HL-60 (cell line): ENCODE data around the gene CCDC85C.

ENCODE experiments used
- DNase-seq, 2 experiments: peaks; one replicate each; pipeline ENCODE4 v3.0.0-alpha.2; 2010 to 2020; ENCODE audit warnings: low read depth in 1 of 2, low spot score in 1 of 2
- H3K27ac ChIP-seq: fragments of 250-450 bp; sonication (Bioruptor Pico); replicated peaks from 2 replicates; pipeline ENCODE4 v1.5.1; 2020; ENCODE audit warnings: mild to moderate bottlenecking, moderate library complexity
- H3K27me3 ChIP-seq: fragments of 250-450 bp; sonication (Bioruptor Pico); 2 replicates; pipeline ENCODE4 v1.5.1; 2021; ENCODE audit warnings: mild to moderate bottlenecking, moderate library complexity; ENCODE audit not compliant: insufficient read depth, poor library complexity, severe bottlenecking
- H3K4me3 ChIP-seq: replicated peaks from 2 replicates; pipeline ENCODE4 v1.5.1; 2011; ENCODE audit warnings: mild to moderate bottlenecking, control low read depth, low read length; ENCODE audit not compliant: insufficient read depth
- CTCF ChIP-seq: IDR thresholded peaks from one replicate; pipeline ENCODE4 v1.5.1; 2011; ENCODE audit warnings: low read length, control low read depth, inconsistent platforms; ENCODE audit not compliant: insufficient read depth
- GABPA ChIP-seq: IDR thresholded peaks from 2 replicates; pipeline ENCODE4 v1.6.1; 2012; ENCODE audit warnings: low read depth
- POLR2AphosphoS5 ChIP-seq: IDR thresholded peaks from 2 replicates; pipeline ENCODE4 v1.6.1; 2012; ENCODE audit warnings: low read depth
- SPI1 ChIP-seq: IDR thresholded peaks from 2 replicates; pipeline ENCODE4 v1.6.1; 2012; ENCODE audit warnings: low read depth, mild to moderate bottlenecking, borderline replicate concordance
- TF ChIP-seq, protein P1 (sequence below): IDR thresholded peaks from 2 replicates; pipeline ENCODE4 v1.6.1; 2012; ENCODE audit warnings: low read depth; ENCODE audit not compliant: insufficient replicate concordance

CCDC85C gene

DNA sequence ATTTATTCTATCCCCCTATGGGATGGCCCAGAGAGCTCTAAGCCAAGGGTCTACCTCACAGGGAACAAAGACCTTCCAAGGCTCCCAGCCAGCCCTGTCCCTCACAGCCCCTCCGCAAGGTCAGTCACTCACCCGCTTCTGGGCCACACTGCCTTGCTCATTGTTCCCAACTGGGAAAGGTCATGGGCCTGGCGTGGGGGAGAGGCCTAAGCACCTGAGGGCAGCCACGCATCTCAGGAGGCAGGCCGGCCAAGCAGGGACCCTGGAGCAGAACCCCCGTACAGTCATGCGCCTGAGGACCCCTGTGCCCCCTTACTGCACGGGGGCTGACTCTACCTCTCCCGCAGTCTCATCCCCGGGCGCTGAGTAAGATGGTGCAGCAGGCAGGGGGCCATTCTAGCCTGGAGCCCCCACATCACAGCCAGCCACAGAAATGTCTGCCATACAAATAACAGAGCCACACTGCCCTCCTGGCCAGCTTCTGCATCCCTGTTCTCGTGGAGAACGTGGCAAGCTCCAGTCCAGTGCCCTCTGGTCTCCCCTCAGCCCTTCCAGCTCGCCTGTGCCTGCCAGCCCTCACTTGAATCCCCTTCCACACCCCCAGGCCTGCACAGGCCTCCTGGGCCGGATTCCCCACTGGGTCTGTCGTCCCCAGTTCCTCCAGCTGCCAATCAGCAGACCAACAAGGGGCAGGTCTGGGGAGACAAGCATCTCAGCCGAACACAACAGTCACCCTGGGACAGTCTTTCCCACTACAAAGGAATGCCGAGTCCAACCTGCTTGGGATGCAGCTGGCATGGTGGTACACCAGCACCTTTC, 16.3 kb downstream of the CCDC85C start:
- no peak for DNase-seq
- H3K27ac ChIP-seq = no peak overlapping the region
- no peaks in the 10 kb centered on the region for H3K27me3 ChIP-seq
- H3K4me3 ChIP-seq = no peak overlapping the region
- no peak for TF ChIP-seq POLR2AphosphoS5
- TF ChIP-seq SPI1 = no peak
- no peak for TF ChIP-seq GABPA
- TF ChIP-seq, protein P1, sequence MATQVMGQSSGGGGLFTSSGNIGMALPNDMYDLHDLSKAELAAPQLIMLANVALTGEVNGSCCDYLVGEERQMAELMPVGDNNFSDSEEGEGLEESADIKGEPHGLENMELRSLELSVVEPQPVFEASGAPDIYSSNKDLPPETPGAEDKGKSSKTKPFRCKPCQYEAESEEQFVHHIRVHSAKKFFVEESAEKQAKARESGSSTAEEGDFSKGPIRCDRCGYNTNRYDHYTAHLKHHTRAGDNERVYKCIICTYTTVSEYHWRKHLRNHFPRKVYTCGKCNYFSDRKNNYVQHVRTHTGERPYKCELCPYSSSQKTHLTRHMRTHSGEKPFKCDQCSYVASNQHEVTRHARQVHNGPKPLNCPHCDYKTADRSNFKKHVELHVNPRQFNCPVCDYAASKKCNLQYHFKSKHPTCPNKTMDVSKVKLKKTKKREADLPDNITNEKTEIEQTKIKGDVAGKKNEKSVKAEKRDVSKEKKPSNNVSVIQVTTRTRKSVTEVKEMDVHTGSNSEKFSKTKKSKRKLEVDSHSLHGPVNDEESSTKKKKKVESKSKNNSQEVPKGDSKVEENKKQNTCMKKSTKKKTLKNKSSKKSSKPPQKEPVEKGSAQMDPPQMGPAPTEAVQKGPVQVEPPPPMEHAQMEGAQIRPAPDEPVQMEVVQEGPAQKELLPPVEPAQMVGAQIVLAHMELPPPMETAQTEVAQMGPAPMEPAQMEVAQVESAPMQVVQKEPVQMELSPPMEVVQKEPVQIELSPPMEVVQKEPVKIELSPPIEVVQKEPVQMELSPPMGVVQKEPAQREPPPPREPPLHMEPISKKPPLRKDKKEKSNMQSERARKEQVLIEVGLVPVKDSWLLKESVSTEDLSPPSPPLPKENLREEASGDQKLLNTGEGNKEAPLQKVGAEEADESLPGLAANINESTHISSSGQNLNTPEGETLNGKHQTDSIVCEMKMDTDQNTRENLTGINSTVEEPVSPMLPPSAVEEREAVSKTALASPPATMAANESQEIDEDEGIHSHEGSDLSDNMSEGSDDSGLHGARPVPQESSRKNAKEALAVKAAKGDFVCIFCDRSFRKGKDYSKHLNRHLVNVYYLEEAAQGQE = no peak
- TF ChIP-seq CTCF = no peak

- TF ChIP-seq GABPA (no peak), SPI1 (no peak), POLR2AphosphoS5 (no peak), CTCF (no peak)
- TF ChIP-seq, protein P1 = no peak
- Histone ChIP-seq H3K4me3 (no peak overlapping the region), H3K27ac (no peak overlapping the region), H3K27me3 (no peaks in the 10 kb centered on the region)
- no peak for DNase-seq
Observed at GRCh38 chr14:99586761-99587459, 17.1 kb downstream of the CCDC85C start.

GRCh38 chr14:99586054-99586760, 17.8 kb downstream of the CCDC85C start:
- H3K27ac ChIP-seq = no peak overlapping the region
- TF ChIP-seq POLR2AphosphoS5 (no peak), GABPA (no peak), SPI1 (no peak), CTCF (no peak)
- TF ChIP-seq, protein P1 = no peak
- no peak overlapping the region for H3K4me3 ChIP-seq
- H3K27me3 ChIP-seq = no peaks in the 10 kb centered on the region
- DNase-seq = no peak
